ENCODE measurements around the gene UGT2B10.
"Not testable (repeated sequence)": the region's sequence is repeated elsewhere in the genome, so short reads cannot be mapped to it uniquely, and the experiment has no call there.

DNA sequence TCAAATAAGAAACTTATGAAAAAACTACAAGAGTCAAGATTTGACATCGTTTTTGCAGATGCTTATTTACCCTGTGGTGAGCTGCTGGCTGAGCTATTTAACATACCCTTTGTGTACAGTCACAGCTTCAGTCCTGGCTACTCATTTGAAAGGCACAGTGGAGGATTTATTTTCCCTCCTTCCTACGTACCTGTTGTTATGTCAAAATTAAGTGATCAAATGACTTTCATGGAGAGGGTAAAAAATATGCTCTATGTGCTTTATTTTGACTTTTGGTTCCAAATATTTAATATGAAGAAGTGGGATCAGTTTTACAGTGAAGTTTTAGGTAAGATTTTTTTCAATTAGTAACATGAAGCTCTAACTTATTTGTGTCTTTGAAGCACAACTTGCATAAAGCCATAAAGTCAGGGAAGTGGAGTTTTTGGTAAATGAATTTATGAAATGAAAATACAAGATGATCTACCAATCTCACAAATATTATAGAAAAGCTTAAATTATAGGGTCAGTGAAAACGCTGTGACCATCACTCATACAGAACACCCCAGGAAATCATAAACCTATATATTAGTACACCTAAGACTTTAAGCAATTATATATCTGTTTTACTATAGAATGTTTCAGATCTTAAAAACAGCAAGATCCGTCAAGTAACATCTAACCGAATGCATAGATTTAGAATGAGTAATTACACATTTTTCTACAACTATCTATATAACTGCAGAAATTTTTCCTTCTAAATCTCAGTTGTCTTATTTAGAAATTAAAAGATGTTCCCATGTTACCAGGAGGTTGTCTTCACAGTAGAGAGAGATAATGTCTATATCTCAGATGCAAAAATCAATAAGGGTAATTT, 844 bp downstream of the UGT2B10 start:
- TF ChIP-seq FOSL2 (CRISPR knock-in tag; IDR thresholded peaks at IDR 0.05); CBFB (CRISPR knock-in tag; IDR thresholded peaks at IDR 0.05); FOXK1 (CRISPR knock-in tag; IDR thresholded peaks at IDR 0.05; ENCODE audit: borderline replicate concordance, low read depth); YY1 (IDR thresholded peaks at IDR 0.05; ENCODE audit: insufficient read depth, insufficient replicate concordance, low read depth, low read length); CTCF (CRISPR knock-in tag; IDR thresholded peaks at IDR 0.05): not testable (repeated sequence)
- TF ChIP-seq, protein P1, sequence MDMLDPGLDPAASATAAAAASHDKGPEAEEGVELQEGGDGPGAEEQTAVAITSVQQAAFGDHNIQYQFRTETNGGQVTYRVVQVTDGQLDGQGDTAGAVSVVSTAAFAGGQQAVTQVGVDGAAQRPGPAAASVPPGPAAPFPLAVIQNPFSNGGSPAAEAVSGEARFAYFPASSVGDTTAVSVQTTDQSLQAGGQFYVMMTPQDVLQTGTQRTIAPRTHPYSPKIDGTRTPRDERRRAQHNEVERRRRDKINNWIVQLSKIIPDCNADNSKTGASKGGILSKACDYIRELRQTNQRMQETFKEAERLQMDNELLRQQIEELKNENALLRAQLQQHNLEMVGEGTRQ (IDR thresholded peaks at IDR 0.05; ENCODE audit: low read depth, low read length): not testable (repeated sequence)
- TF ChIP-seq, protein P1 (CRISPR knock-in tag; IDR thresholded peaks at IDR 0.05; ENCODE audit: borderline replicate concordance): not testable (repeated sequence)
